Measurements from ENCODE around the gene HOXB8.
A peak's percentile ranks its signal among the peaks of the same experiment; 100 is the strongest.

Gene HOXB8

DNA sequence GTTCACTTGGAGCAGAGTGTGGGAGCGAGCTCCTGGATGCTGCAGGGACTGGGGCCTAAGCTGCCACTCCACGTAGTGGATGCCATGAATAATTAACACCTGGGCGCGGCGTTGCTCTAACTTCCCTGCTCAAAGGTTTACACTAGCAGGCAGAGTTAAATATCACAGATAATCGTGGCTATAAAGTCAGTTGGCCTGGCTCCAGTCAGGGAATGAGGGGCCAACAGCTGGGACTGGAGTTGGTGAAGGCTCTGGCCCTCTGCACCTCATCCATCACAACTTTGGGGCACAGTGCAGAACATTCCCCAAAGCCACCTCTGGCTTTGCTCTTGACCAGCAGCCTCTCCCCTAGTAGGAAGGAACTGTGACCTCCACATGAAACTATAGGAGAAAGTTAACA is 47.9 kb downstream of the HOXB8 start:
- Histone ChIP-seq H3K9me3 (ENCODE audit: insufficient read depth, low read length) (no peaks in the 10 kb centered on the region), H3K27me3 (ENCODE audit: low read depth, low read length) (no peaks in the 10 kb centered on the region), H3K4me1 (ENCODE audit: low read length) (peaks cover 26% of the 10 kb centered on the region), H3K9ac (ENCODE audit: low read length) (no peak overlapping the region), H3K36me3 (replicated peaks; ENCODE audit: low read depth, low read length) (peaks cover 44% of the 10 kb centered on the region), H3K27ac (ENCODE audit: low read length) (no peak overlapping the region), H2AFZ (ENCODE audit: low read depth, low read length) (no peak overlapping the region), H3K4me3 (ENCODE audit: low read length) (no peak overlapping the region), H3K4me2 (ENCODE audit: low read length) (no peak overlapping the region), H3K79me2 (ENCODE audit: low read length) (peaks cover 54% of the 10 kb centered on the region), H4K20me1 (ENCODE audit: insufficient read depth, low read length) (peaks cover 4% of the 10 kb centered on the region; the same call in 1 of the 2 replicates)
- no peak for TF ChIP-seq EZH2phosphoT487 (IDR thresholded peaks at IDR 0.05; ENCODE audit: low read depth)
- TF ChIP-seq, protein P1, sequence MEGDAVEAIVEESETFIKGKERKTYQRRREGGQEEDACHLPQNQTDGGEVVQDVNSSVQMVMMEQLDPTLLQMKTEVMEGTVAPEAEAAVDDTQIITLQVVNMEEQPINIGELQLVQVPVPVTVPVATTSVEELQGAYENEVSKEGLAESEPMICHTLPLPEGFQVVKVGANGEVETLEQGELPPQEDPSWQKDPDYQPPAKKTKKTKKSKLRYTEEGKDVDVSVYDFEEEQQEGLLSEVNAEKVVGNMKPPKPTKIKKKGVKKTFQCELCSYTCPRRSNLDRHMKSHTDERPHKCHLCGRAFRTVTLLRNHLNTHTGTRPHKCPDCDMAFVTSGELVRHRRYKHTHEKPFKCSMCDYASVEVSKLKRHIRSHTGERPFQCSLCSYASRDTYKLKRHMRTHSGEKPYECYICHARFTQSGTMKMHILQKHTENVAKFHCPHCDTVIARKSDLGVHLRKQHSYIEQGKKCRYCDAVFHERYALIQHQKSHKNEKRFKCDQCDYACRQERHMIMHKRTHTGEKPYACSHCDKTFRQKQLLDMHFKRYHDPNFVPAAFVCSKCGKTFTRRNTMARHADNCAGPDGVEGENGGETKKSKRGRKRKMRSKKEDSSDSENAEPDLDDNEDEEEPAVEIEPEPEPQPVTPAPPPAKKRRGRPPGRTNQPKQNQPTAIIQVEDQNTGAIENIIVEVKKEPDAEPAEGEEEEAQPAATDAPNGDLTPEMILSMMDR (IDR thresholded peaks at IDR 0.05; ENCODE audit: low read depth, low read length): no peak

DNA sequence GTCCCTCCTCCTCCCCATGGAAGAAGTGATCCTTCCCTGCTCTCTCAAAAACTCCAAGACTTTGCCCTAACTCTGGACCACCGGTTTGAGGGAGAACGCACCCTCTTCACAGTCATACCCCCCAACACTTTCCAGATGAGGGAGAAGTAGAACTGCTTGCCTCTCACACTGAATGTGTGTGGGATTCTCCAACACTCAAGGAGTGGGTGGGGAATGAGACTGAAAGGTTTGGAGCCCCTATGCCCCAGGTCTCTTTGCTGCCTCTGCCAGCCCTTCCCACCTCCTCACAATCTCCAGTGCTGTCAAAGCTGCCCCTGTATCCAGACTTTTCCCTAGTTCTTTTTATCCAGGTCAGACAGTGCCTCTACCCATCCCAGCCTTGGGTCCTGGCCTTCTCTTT is 48.4 kb downstream of the HOXB8 start:
- no peak for TF ChIP-seq EZH2phosphoT487 (IDR thresholded peaks at IDR 0.05; ENCODE audit: low read depth)
- TF ChIP-seq, protein P1 (IDR thresholded peaks at IDR 0.05; ENCODE audit: low read depth, low read length): no peak
- Histone ChIP-seq H3K9ac (ENCODE audit: low read length) (no peak overlapping the region), H3K9me3 (ENCODE audit: insufficient read depth, low read length) (no peaks in the 10 kb centered on the region), H2AFZ (ENCODE audit: low read depth, low read length) (no peak overlapping the region), H3K79me2 (ENCODE audit: low read length) (peaks cover 55% of the 10 kb centered on the region), H3K4me1 (ENCODE audit: low read length) (peaks cover 31% of the 10 kb centered on the region), H3K36me3 (replicated peaks; ENCODE audit: low read depth, low read length) (peaks cover 39% of the 10 kb centered on the region), H4K20me1 (ENCODE audit: insufficient read depth, low read length) (peaks cover under 1% of the 10 kb centered on the region; the same call in 1 of the 2 replicates), H3K27me3 (ENCODE audit: low read depth, low read length) (no peaks in the 10 kb centered on the region), H3K4me2 (ENCODE audit: low read length) (no peak overlapping the region), H3K27ac (ENCODE audit: low read length) (no peak overlapping the region), H3K4me3 (ENCODE audit: low read length) (no peak overlapping the region)

DNA sequence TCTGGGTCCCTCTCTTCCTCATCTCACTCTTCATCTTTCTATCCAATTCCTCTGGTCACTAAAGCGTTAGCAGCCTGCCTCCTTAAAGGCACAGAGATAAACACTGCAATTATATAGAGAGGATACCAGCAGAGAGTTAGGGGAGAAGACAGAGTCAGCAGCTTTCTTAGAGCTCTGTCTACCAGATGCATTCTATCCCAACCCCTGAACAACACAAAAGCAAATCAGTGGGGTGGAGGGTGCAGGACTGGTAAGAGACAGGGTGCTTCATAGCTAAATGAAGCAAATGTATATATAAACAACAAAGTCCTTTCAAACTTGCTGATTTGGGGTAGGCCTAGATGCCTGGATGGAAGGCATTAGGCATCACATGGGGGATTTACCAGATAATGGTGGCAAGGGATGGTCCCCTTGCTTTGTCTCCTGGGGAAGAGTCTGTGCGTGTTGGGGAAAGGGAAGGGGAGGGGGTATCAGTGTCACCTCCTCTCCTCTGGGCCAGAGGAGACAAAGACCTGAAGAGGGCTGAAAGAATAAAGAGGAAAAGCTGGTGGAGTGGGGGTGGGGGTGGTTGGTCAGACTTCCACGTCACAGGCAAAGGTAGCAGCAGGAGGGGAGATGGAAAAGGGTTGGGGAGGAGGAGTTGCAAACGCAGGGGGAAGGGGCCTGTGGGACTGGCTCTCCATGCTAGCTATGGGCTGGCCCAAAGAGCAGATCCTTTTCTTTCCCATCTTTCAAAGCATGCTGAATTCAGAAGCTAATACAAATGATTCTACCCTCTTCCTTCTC is 49.0 kb downstream of the HOXB8 start:
- Histone ChIP-seq H3K27ac (ENCODE audit: low read length) (no peak overlapping the region), H4K20me1 (ENCODE audit: insufficient read depth, low read length) (no peaks in the 10 kb centered on the region), H3K9me3 (ENCODE audit: insufficient read depth, low read length) (no peaks in the 10 kb centered on the region), H3K36me3 (replicated peaks; ENCODE audit: low read depth, low read length) (peaks cover 40% of the 10 kb centered on the region), H3K4me1 (ENCODE audit: low read length) (peaks cover 37% of the 10 kb centered on the region), H3K4me3 (ENCODE audit: low read length) (no peak overlapping the region), H3K27me3 (ENCODE audit: low read depth, low read length) (no peaks in the 10 kb centered on the region), H3K79me2 (ENCODE audit: low read length) (peaks cover 59% of the 10 kb centered on the region), H2AFZ (ENCODE audit: low read depth, low read length) (no peak overlapping the region), H3K4me2 (ENCODE audit: low read length) (no peak overlapping the region), H3K9ac (ENCODE audit: low read length) (no peak overlapping the region)
- TF ChIP-seq EZH2phosphoT487 (IDR thresholded peaks at IDR 0.05; ENCODE audit: low read depth): no peak
- TF ChIP-seq, protein P1 (IDR thresholded peaks at IDR 0.05; ENCODE audit: low read depth, low read length): no peak

DNA sequence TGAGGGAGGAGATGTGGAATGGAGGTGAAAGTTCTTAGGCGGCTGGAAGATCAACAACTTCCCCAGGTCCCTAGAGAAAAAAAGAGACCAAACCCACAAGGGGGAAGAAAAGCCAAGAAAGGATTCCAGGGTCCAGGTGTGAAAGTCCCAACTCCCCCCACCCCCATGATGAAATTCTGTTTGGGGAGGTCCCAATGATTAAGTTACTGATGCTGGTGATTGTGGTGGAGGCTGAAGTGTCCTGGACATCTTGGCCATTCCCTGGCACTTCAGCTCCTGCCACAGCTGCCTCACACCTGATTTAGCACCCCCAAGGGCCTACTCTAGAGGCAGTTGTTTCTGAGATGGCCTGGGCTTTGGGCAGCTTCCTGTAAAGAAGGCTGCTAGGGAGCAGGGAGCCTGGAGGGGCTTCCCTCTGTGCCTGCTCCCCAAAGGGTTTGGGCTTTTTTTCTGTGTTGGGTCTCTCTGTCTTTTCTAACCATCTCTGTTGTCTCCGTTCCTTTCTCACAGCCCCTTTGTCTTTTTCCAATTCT is 50.0 kb downstream of the HOXB8 start:
- Histone ChIP-seq H2AFZ (ENCODE audit: low read depth, low read length) (no peak overlapping the region), H3K4me1 (ENCODE audit: low read length) (peaks cover 37% of the 10 kb centered on the region), H3K4me2 (ENCODE audit: low read length) (peak overlapping the region; percentile 72), H3K4me3 (ENCODE audit: low read length) (peak overlapping the region; percentile 71), H3K27ac (ENCODE audit: low read length) (no peak overlapping the region), H4K20me1 (ENCODE audit: insufficient read depth, low read length) (no peaks in the 10 kb centered on the region), H3K79me2 (ENCODE audit: low read length) (peaks cover 50% of the 10 kb centered on the region), H3K36me3 (replicated peaks; ENCODE audit: low read depth, low read length) (peaks cover 30% of the 10 kb centered on the region), H3K9ac (ENCODE audit: low read length) (peak overlapping the region; percentile 63; the same call in 1 of the 2 replicates), H3K9me3 (ENCODE audit: insufficient read depth, low read length) (no peaks in the 10 kb centered on the region), H3K27me3 (ENCODE audit: low read depth, low read length) (no peaks in the 10 kb centered on the region)
- TF ChIP-seq, protein P1 (IDR thresholded peaks at IDR 0.05; ENCODE audit: low read depth, low read length): no peak
- no peak for TF ChIP-seq EZH2phosphoT487 (IDR thresholded peaks at IDR 0.05; ENCODE audit: low read depth)

Measured in OCI-LY3 (cell line).